Endothelial cell of umbilical vein (primary cell): ENCODE measurements around the gene MYH11. TPM values are rescaled to one million over a fixed set of nuclear protein-coding genes. Genes with fewer than 3 reads are reported as not detected.

Experiments used
- BruUV-seq: library from RNA; stranded (reverse); fragments of 400-500 nt; replicated peaks from 2 replicates; lab custom pipeline; 2021; lab: Mats Ljungman, UMichigan
- CTCF ChIA-PET: fragments of 300-600, 350-600 bp; sonication (Branson Sonifier 250); formaldehyde crosslinking; loops from one replicate; lab custom pipeline; 2021; ENCODE audit warnings: antibody characterized with exemption, inconsistent platforms; lab: Charles Lee
- POLR2A ChIA-PET: fragments of 300-600, 350-600 bp; sonication (Branson Sonifier 250); formaldehyde crosslinking; loops from one replicate; lab custom pipeline; 2021; ENCODE audit warnings: antibody characterized with exemption, inconsistent platforms; lab: Charles Lee
- DNase-seq: peaks from one replicate; pipeline ENCODE4 v3.0.0-alpha.2; 2011; ENCODE audit warnings: low read depth, low spot score
- FAIRE-seq: peaks from 2 replicates; lab custom pipeline; 2011; peaks lifted over from hg19 to GRCh38; lab: Jason Lieb, UNC
- H2AFZ ChIP-seq: 2 replicates; pipeline ENCODE4 v1.6.0; 2012; ENCODE audit warnings: low read depth, low read length, control low read depth, inconsistent platforms
- H3K27ac ChIP-seq: 2 replicates; pipeline ENCODE4 v1.5.1; 2011; ENCODE audit warnings: low read depth, mild to moderate bottlenecking, control low read depth, low read length, moderate library complexity; ENCODE audit not compliant: insufficient read depth
- H3K27me3 ChIP-seq, 2 experiments: 2 replicates each; pipeline versions ENCODE4 v1.6.0 to v1.6.1; 2011; ENCODE audit warnings: low read length in 2 of 2, mixed read lengths in 1 of 2; ENCODE audit not compliant: control insufficient read depth in 2 of 2, insufficient read depth in 2 of 2
- H3K36me3 ChIP-seq, 2 experiments: 2 replicates in 1 of 2; 3 replicates in 1 of 2; pipeline ENCODE4 v1.5.1; 2011; ENCODE audit warnings: low read length in 2 of 2, mild to moderate bottlenecking in 1 of 2, moderate library complexity in 1 of 2; ENCODE audit not compliant: control insufficient read depth in 2 of 2, insufficient read depth in 2 of 2; ENCODE audit errors: extremely low read depth in 1 of 2
- H3K4me1 ChIP-seq: 3 replicates; pipeline ENCODE4 v1.5.1; 2011; ENCODE audit warnings: mild to moderate bottlenecking, low read length; ENCODE audit not compliant: control insufficient read depth, insufficient read depth; ENCODE audit errors: extremely low read depth
- H3K4me2 ChIP-seq: 2 replicates; pipeline ENCODE4 v1.6.1; 2011; ENCODE audit warnings: low read length, control low read depth, mixed read lengths; ENCODE audit not compliant: insufficient read depth
- H3K4me3 ChIP-seq, 3 experiments: fragments of 200-600 bp in 1 of 3; sonication (generic), shearing (Covaris generic) in 1 of 3; replicated peaks in 1 of 3; 2 replicates each; pipeline ENCODE4 v1.5.1; 2011 to 2016; ENCODE audit warnings: control low read depth in 3 of 3, low read length in 3 of 3, mild to moderate bottlenecking in 2 of 3, inconsistent platforms in 1 of 3, low read depth in 1 of 3, moderate library complexity in 1 of 3; ENCODE audit not compliant: insufficient read depth in 1 of 3
- H3K79me2 ChIP-seq: 2 replicates; pipeline ENCODE4 v1.6.0; 2012; ENCODE audit warnings: low read length, inconsistent platforms; ENCODE audit not compliant: control insufficient read depth, insufficient read depth
- H3K9ac ChIP-seq: replicated peaks from 2 replicates; pipeline ENCODE3; 2011; ENCODE audit warnings: low read length, control low read depth; ENCODE audit not compliant: insufficient read depth; ENCODE audit errors: extremely low read depth
- H3K9me1 ChIP-seq: replicated peaks from 3 replicates; pipeline ENCODE4 v1.6.0; 2011; ENCODE audit warnings: mild to moderate bottlenecking, low read length; ENCODE audit not compliant: control insufficient read depth, insufficient read depth; ENCODE audit errors: extremely low read depth
- H3K9me3 ChIP-seq: replicated peaks from 2 replicates; pipeline ENCODE4 v1.5.1; 2012; ENCODE audit warnings: low read length, inconsistent platforms; ENCODE audit not compliant: control insufficient read depth, insufficient read depth
- H4K20me1 ChIP-seq: replicated peaks from 2 replicates; pipeline ENCODE3; 2011; ENCODE audit warnings: mild to moderate bottlenecking, low read length; ENCODE audit not compliant: control insufficient read depth, insufficient read depth; ENCODE audit errors: extremely low read depth
- CTCF ChIP-seq, 2 donors: IDR thresholded peaks; 1 replicate in 1 of 2; 2 replicates in 1 of 2; pipeline ENCODE4 v1.5.1; 2011; ENCODE audit warnings: low read length in 2 of 2, mild to moderate bottlenecking in 2 of 2, moderate library complexity in 2 of 2, control low read depth in 1 of 2, inconsistent platforms in 1 of 2, low read depth in 1 of 2; ENCODE audit not compliant: insufficient read depth in 1 of 2; ENCODE audit errors: extremely low read depth in 1 of 2
- GATA2 ChIP-seq: IDR thresholded peaks from 2 replicates; pipeline ENCODE4 v1.7.0; 2011; ENCODE audit warnings: low read depth, mild to moderate bottlenecking, moderate library complexity, mixed read lengths, low read length; ENCODE audit not compliant: insufficient read length, insufficient read depth
- MAX ChIP-seq: IDR thresholded peaks from 2 replicates; pipeline ENCODE4 v1.6.1; 2011; ENCODE audit not compliant: insufficient read depth, insufficient read length
- MYC ChIP-seq: IDR thresholded peaks from one replicate; pipeline ENCODE4 v1.6.1; 2011; ENCODE audit warnings: mild to moderate bottlenecking, low read depth, low read length
- POLR2A ChIP-seq: IDR thresholded peaks from 2 replicates; pipeline ENCODE4 v1.6.1; 2012; ENCODE audit warnings: low read depth, mild to moderate bottlenecking, control low read depth, low read length
- POLR2AphosphoS5 ChIP-seq: IDR thresholded peaks from 2 replicates; pipeline ENCODE4 v1.6.1; 2012; ENCODE audit warnings: low read depth, mild to moderate bottlenecking, control low read depth, low read length, moderate library complexity; ENCODE audit not compliant: insufficient read depth
- dilution Hi-C: fragments of 300-500 bp; cut with MboI; formaldehyde crosslinking; loops from one replicate; pipeline ENCODE4 v1.15.0; 2019; ENCODE audit warnings: low sequenced_read_pairs; ENCODE audit not compliant: extremely low pct_ligation_motif_present
- intact Hi-C: fragments of 100-400 bp; cut with micrococcal nuclease; formaldehyde crosslinking; loops from one replicate; pipeline ENCODE4 v1.10.0; 2022
- polyA plus RNA-seq, 4 experiments: library from polyadenylated mRNA; depleted of rRNA in 3 of 4; stranded (reverse) in 3 of 4; unstranded in 1 of 4; fragments of >200 nt; gene quantifications; 2 replicates each; pipeline versions ENCODE4 v1.2.1 to v1.2.3, GENCODE V29; 2011 to 2012; ENCODE audit warnings: missing spikeins in 1 of 4
- total RNA-seq: library from RNA; stranded (reverse); gene quantifications from 2 replicates; pipeline ENCODE4 v1.2.3, GENCODE V29; 2021

Gene MYH11
- total and polyA plus RNA-seq, 2 donors (not counting 3 experiments of a cell fraction or from before 2014, with no cell fraction given) = not detected

GRCh38 chr16:15819046-15819445 lies 37.8 kb downstream of the MYH11 start:
- no TSS peak for BruUV-seq
- dilution Hi-C loops = no loop called here
- no peak for DNase-seq
- no peak for FAIRE-seq
- H3K4me3 ChIP-seq = no peak overlapping the region
- TF ChIP-seq MYC = no peak
- intact Hi-C loops = no loop called here
- H3K27ac ChIP-seq = no peak overlapping the region
- ChIA-PET POLR2A (no interaction called here), CTCF (interaction anchor here (0.7 kb wide), 1 partner anchor 53 kb away, joined by 3 read pairs; no protein-coding TSS in a partner anchor)
- H3K9me1 ChIP-seq = no peaks in the 10 kb centered on the region
- H3K36me3 ChIP-seq = no peaks in the 10 kb centered on the region
- H3K9ac ChIP-seq = no peak overlapping the region
- H3K4me1 ChIP-seq = no peaks in the 10 kb centered on the region
- peaks cover 3 to 12% of the 10 kb centered on the region in 2 experiments for H3K27me3 ChIP-seq
- H2AFZ ChIP-seq = no peak overlapping the region
- H3K79me2 ChIP-seq = no peaks in the 10 kb centered on the region
- no peak overlapping the region for H3K4me2 ChIP-seq
- H4K20me1 ChIP-seq = no peaks in the 10 kb centered on the region
- H3K9me3 ChIP-seq = no peaks in the 10 kb centered on the region

GRCh38 chr16:15817446-15817845 lies 39.4 kb downstream of the MYH11 start:
- no peaks in the 10 kb centered on the region for H3K4me1 ChIP-seq
- FAIRE-seq (no peak), DNase-seq (no peak)
- no peak for TF ChIP-seq CTCF (IDR thresholded peaks at IDR 0.05; ENCODE audit: extremely low read depth in 1 of 2, insufficient read depth in 1 of 2, low read depth in 1 of 2, low read length in 2 of 2)
- TF ChIP-seq POLR2AphosphoS5 = no peak
- TF ChIP-seq GATA2 = no peak
- TF ChIP-seq POLR2A = no peak
- TF ChIP-seq MAX = no peak
- TF ChIP-seq MYC = no peak
- no peaks in the 10 kb centered on the region for H3K79me2 ChIP-seq
- no peak overlapping the region for H3K27ac ChIP-seq
- no peak overlapping the region for H3K4me2 ChIP-seq
- peaks cover 3 to 12% of the 10 kb centered on the region in 2 experiments for H3K27me3 ChIP-seq
- ChIA-PET CTCF (interaction anchor here (0.8 to 1.4 kb wide), 5 partner anchors 9 to 54 kb away, joined by 3 to 5 read pairs (median 4); no protein-coding TSS in a partner anchor), POLR2A (no interaction called here)
- no peak overlapping the region for H3K9ac ChIP-seq
- H4K20me1 ChIP-seq = no peaks in the 10 kb centered on the region
- H3K9me3 ChIP-seq = no peaks in the 10 kb centered on the region
- no peaks in the 10 kb centered on the region for H3K9me1 ChIP-seq
- no TSS peak for BruUV-seq
- H3K4me3 ChIP-seq = no peak overlapping the region
- H3K36me3 ChIP-seq = no peaks in the 10 kb centered on the region
- dilution Hi-C loops (no loop called here), intact Hi-C loops (no loop called here)
- H2AFZ ChIP-seq = no peak overlapping the region
